Transverse colon (tissue), 3 donors: Measurements from ENCODE around the gene APCS.

Source experiments
- CTCF ChIP-seq, 5 experiments: fragments of 200-600 bp in 3 of 5; fragments of 450-650 bp in 2 of 5; sonication (generic) in 3 of 5; IDR thresholded peaks; 1 replicate in 2 of 5; 2 replicates in 3 of 5; pipeline ENCODE4 v1.5.1; 2016 to 2017; ENCODE audit warnings: antibody characterized with exemption in 5 of 5, inconsistent platforms in 3 of 5, mild to moderate bottlenecking in 2 of 5, moderate library complexity in 1 of 5
- EP300 ChIP-seq: sonication (generic); formaldehyde crosslinking; IDR thresholded peaks from one replicate; pipeline ENCODE4 v1.6.1; 2017; ENCODE audit warnings: antibody characterized with exemption, low read depth
- POLR2A ChIP-seq: fragments of 450-650 bp; IDR thresholded peaks from one replicate; pipeline ENCODE4 v1.6.1; 2016; ENCODE audit warnings: antibody characterized with exemption, mild to moderate bottlenecking, moderate library complexity

DNA sequence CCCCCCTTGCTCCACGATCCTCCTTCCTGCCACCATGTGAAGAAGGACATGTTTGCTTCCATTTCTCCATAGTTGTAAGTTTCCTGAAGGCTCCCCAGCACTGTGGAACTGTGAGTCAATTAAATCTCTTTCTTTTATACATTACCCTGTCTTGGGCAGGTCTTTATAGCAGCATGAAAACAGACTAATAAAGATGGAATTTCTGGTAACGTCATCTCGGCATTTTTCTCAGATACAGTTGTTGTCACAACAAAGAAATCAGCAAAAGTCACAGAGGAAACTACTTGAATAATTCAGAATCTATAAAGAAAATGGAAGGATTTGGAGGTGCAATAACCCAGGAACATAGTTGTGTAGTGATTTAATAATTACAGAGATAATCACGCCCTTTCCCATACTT, 4.4 kb downstream of the APCS start:
- TF ChIP-seq POLR2A (no peak), CTCF (IDR thresholded peaks at IDR 0.05) (no peak), EP300 (no peak)
